Activated naive CD4-positive, alpha-beta T cell treated with anti-CD3 and anti-CD28 coated beads, Interleukin-2, amount 10 ng/mL, durations not matched to agents 7 days and 5 days (primary cell): Measurements from ENCODE around the gene DTX3L.

Experiments used
- CTCF ChIA-PET: fragments of 350-600 bp; sonication (Branson Sonifier 250); formaldehyde crosslinking; loops from one replicate; lab custom pipeline; 2021; ENCODE audit warnings: antibody characterized with exemption; lab: Charles Lee
- DNase-seq: peaks from one replicate; pipeline ENCODE4 v3.0.0-alpha.2; 2020
- H3K27ac Mint-ChIP-seq: one replicate; pipeline ENCODE4 v1.8.0; 2021; ENCODE audit warnings: mild to moderate bottlenecking, moderate library complexity, mixed read lengths
- H3K27me3 Mint-ChIP-seq: one replicate; pipeline ENCODE4 v1.8.0; 2021; ENCODE audit warnings: mild to moderate bottlenecking, mixed read lengths
- H3K36me3 Mint-ChIP-seq: one replicate; pipeline ENCODE4 v1.8.0; 2021; ENCODE audit warnings: mixed read lengths
- H3K4me1 Mint-ChIP-seq: one replicate; pipeline ENCODE4 v1.8.0; 2021; ENCODE audit warnings: mixed read lengths
- H3K4me3 Mint-ChIP-seq: one replicate; pipeline ENCODE4 v1.8.0; 2021; ENCODE audit warnings: mild to moderate bottlenecking, moderate library complexity, mixed read lengths
- H3K9me3 Mint-ChIP-seq: one replicate; pipeline ENCODE4 v1.8.0; 2021; ENCODE audit warnings: mixed read lengths

DTX3L gene

DNA sequence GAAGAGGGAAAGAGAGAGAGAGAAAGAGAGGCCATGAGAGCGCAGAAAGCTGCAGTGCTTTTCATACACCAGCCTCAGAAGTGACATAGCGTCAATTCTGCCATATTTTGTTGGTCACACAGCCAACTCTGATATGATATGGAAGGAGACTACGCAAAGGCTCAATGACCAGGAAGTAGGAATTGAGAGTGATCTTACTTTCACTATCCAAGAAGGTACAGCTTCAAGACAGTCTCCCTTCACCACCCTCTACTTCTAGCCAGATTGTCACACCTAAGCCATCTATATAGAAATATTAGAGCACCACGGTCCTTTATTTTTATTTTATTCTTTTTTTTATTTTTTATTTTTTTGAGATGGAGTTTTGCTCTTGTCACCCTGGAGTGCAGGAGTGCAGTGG is 34.4 kb downstream of the DTX3L start:
- Mint-ChIP-seq H3K4me3 (no peak overlapping the region), H3K36me3 (peaks cover 45% of the 10 kb centered on the region), H3K27me3 (no peaks in the 10 kb centered on the region), H3K27ac (no peak overlapping the region), H3K9me3 (peaks cover 5% of the 10 kb centered on the region), H3K4me1 (peaks cover 8% of the 10 kb centered on the region)
- CTCF ChIA-PET, result no interaction called here
- DNase-seq, result no peak

DNA sequence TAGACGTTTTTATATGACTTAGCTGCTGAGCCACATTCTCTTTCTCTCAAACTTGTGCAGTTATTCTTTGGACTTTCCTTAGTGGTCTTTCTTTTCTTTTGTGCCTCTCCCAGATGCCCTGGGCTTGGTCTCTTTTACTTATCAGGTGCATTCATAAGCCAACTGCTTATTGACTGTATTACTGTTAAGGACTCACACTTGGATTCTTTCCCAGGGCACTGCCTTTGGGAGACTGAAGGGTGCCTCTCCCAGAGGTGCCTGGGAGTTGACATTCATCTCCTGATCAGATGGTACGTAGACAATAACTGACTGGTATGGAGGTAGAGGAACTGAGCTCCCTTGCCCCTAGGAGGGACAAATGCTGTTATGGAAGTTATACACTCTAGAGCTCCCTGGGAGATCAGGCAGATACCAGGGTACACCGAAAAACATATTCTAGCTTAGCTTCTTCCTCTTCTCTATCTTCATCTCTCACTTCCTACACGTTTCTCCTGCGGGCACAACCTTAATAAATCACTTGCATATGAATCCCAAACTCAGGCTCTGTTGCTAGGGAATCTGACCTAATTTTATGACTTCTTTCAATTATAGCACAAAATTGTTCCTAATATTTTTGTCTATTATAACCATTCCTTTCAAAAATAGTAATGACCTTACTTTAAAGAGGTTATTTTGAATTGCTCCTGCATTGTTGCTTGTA is 38.0 kb downstream of the DTX3L start:
- DNase-seq, result no peak
- Mint-ChIP-seq H3K4me1 (peaks cover 8% of the 10 kb centered on the region), H3K27ac (no peak overlapping the region), H3K9me3 (no peaks in the 10 kb centered on the region), H3K27me3 (no peaks in the 10 kb centered on the region), H3K4me3 (no peak overlapping the region), H3K36me3 (peaks cover 47% of the 10 kb centered on the region)
- CTCF ChIA-PET, result interaction anchor here (1.5 kb wide), 1 partner anchor 77 kb away, joined by 3 read pairs; no protein-coding TSS in a partner anchor

DNA sequence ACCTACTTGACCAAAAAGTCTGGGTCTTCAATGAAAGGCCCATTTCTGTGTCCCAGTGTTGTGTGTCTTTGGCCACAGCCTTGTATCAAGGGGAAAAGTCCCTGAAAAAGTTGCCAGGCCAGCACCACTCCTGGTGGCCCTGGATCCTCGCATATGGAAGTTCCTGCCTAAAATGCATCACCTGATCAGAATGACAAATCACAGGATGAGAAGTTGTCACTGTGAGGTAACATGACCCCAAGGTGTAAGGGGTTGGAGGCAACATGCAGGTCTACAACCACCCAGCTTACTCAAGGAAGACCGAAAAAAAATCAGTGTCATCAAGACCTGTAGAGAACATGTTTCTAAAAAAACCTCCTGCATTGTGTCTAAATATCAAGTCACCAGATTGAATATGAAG is 38.9 kb downstream of the DTX3L start:
- H3K27ac Mint-ChIP-seq, result no peak overlapping the region
- H3K4me3 Mint-ChIP-seq, result no peak overlapping the region
- peaks cover 53% of the 10 kb centered on the region for H3K36me3 Mint-ChIP-seq
- peaks cover 8% of the 10 kb centered on the region for H3K4me1 Mint-ChIP-seq
- CTCF ChIA-PET, result interaction anchor here (1.5 kb wide), 1 partner anchor 76 kb away, joined by 3 read pairs; no protein-coding TSS in a partner anchor
- H3K9me3 Mint-ChIP-seq, result no peaks in the 10 kb centered on the region
- no peaks in the 10 kb centered on the region for H3K27me3 Mint-ChIP-seq
- DNase-seq, result no peak

DNA sequence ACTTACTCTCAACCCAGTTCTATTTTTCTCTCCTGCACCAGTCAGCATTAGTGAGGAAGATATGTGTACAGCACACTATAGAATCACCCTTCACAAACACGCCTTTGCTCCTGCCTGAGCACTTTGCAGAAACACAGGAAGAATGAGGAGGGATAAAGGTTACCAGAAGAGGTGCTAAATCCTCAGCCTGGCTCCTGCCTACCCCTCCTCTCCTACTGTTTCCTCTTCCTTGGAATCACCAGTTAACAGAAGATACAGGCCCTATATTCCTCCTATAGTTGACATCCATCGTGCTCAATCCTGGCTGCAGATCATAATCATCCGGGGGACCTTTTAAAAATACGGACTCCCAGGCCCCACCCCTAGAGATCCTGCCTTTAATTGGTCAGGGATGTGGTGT is 42.2 kb downstream of the DTX3L start:
- Mint-ChIP-seq H3K27me3 (no peaks in the 10 kb centered on the region), H3K4me3 (no peak overlapping the region), H3K9me3 (peaks cover 7% of the 10 kb centered on the region), H3K27ac (no peak overlapping the region), H3K4me1 (peaks cover 26% of the 10 kb centered on the region), H3K36me3 (peaks cover 64% of the 10 kb centered on the region)
- no peak for DNase-seq
- CTCF ChIA-PET, result no interaction called here

DNA sequence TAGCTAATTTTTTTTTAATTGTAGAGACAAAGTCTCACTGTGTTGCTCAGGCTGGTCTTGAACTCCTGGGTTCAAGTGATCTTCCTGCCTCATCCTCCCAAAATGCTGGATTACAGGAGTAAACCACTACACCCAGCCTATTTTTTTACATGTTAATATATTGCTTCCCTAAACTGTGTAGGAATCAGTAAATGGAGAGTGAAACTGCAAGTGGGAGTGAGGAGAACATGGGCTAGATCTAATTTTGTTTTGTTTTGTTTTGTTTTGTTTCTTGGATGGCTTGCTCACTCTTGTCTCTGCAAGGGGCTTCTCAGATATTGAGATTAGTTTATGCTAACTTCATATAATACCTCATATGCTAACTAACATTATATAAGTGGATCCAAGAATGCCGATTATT is 44.8 kb downstream of the DTX3L start:
- peaks cover 65% of the 10 kb centered on the region for H3K36me3 Mint-ChIP-seq
- H3K27ac Mint-ChIP-seq, result peak overlapping the region; percentile 88
- CTCF ChIA-PET, result no interaction called here
- H3K9me3 Mint-ChIP-seq, result peaks cover 9% of the 10 kb centered on the region
- peaks cover 24% of the 10 kb centered on the region for H3K4me1 Mint-ChIP-seq
- no peak for DNase-seq
- no peak overlapping the region for H3K4me3 Mint-ChIP-seq
- H3K27me3 Mint-ChIP-seq, result no peaks in the 10 kb centered on the region

DNA sequence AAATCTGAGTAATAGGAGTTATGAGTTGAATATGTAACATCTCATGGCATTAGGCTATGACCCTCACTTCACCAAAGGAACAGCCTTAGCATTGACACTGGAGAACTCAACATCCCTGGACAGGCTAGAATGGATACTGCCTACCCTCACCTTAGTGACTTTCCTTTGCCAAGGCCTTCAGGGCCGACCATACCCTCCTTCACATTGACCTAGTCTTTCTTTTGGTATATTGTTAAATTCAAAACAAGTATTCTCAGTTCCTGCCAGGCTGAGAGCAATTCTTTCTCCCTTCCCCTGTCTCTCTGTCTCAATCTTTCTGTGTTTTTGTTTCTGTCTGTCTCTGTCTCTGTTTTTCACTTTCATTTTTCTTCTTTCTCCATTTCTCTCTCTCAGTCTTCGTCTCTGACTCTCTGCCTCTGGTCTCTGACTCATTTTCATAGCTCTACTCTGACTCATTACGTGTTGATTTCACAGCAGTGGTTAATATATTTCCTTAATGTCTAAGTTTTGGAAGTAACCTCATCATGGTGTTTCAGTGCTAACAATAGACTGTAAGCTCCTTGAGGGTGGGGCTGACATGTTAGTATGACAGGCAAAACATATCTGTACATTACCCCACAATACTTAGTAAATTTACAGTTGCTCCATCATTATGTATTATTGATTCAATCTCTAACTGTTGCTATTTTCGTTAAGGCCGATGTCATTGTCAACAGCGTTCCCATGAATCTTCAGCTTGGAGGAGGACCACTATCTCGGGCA is 45.8 kb downstream of the DTX3L start:
- H3K36me3 Mint-ChIP-seq, result peaks cover 67% of the 10 kb centered on the region
- peak overlapping the region; percentile 14 for H3K4me3 Mint-ChIP-seq
- no peaks in the 10 kb centered on the region for H3K27me3 Mint-ChIP-seq
- H3K9me3 Mint-ChIP-seq, result peaks cover 9% of the 10 kb centered on the region
- CTCF ChIA-PET, result interaction anchor here (1.0 kb wide), 1 partner anchor 28 kb away, joined by 3 read pairs; no protein-coding TSS in a partner anchor
- peak; percentile 32 for DNase-seq
- H3K27ac Mint-ChIP-seq, result peak overlapping the region; percentile 88
- H3K4me1 Mint-ChIP-seq, result peaks cover 24% of the 10 kb centered on the region

DNA sequence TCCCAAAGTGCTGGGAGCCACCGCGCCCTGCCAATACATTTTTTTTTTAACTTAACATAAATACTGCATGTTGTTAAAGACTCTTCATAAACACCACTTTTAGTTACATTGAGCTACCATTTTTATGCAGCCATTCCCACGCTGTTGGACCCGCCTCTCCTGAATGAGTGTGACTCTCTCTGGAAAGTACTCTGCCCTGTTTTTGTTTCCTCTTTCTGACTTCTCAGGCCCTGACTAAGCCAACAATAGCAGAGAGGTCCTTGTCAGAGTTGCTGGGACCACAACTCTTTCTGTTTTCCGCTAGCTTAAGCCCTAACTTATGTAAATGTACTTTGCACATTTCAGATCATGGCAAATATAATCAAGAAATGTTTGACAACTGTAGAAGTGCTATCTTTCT is 48.6 kb downstream of the DTX3L start:
- H3K36me3 Mint-ChIP-seq, result peaks cover 70% of the 10 kb centered on the region
- peaks cover 30% of the 10 kb centered on the region for H3K4me1 Mint-ChIP-seq
- no peaks in the 10 kb centered on the region for H3K27me3 Mint-ChIP-seq
- H3K9me3 Mint-ChIP-seq, result peaks cover 9% of the 10 kb centered on the region
- no peak overlapping the region for H3K27ac Mint-ChIP-seq
- DNase-seq, result no peak
- no peak overlapping the region for H3K4me3 Mint-ChIP-seq
- CTCF ChIA-PET, result no interaction called here

DNA sequence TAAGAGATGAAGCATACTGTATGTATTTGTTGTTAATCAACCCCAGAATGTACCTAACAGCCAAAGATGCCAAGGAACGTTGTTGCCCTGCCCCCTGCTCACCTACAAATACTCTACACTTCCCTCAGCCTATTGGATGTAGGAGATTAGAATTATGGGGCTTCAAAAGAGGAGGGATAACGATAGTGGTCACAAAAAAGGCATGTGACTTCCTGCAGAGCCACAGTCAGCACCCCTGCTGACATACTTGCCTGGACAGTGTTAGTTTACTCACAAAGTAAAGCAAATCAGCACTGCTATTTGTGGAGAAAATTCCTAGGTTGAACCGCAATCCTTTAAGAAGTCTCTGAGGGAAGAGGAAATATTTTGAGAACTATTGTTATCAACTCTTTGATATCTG is 51.2 kb downstream of the DTX3L start:
- DNase-seq, result no peak
- H3K4me1 Mint-ChIP-seq, result peaks cover 14% of the 10 kb centered on the region
- CTCF ChIA-PET, result no interaction called here
- no peak overlapping the region for H3K27ac Mint-ChIP-seq
- H3K27me3 Mint-ChIP-seq, result no peaks in the 10 kb centered on the region
- peaks cover 7% of the 10 kb centered on the region for H3K9me3 Mint-ChIP-seq
- H3K36me3 Mint-ChIP-seq, result peaks cover 74% of the 10 kb centered on the region
- H3K4me3 Mint-ChIP-seq, result no peak overlapping the region

DNA sequence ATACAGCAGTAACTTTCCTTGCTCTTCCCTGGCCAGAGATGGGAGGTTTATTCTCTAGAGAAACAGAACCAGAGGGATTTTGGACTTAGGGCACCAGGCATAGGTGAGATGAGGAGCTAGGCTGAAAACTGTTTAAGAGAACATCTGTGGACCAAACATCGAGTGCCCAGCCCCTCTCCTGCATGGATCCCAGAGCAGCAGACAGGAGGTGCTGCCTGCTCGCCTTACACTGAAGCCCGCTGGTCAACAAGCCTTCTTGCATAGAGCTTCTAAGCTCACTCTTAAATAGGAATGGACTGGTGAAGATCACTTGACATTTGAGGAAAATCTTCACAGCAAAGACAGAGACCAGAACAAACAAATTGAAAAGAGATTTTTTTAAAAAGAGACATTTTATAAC is 54.5 kb downstream of the DTX3L start:
- Mint-ChIP-seq H3K4me1 (peaks cover 6% of the 10 kb centered on the region), H3K27me3 (no peaks in the 10 kb centered on the region), H3K4me3 (no peak overlapping the region), H3K9me3 (no peaks in the 10 kb centered on the region), H3K36me3 (peaks cover 71% of the 10 kb centered on the region), H3K27ac (peak overlapping the region; percentile 20)
- CTCF ChIA-PET, result interaction anchor here (1.0 kb wide), 1 partner anchor 50 kb away, joined by 3 read pairs; no protein-coding TSS in a partner anchor
- DNase-seq, result no peak

DNA sequence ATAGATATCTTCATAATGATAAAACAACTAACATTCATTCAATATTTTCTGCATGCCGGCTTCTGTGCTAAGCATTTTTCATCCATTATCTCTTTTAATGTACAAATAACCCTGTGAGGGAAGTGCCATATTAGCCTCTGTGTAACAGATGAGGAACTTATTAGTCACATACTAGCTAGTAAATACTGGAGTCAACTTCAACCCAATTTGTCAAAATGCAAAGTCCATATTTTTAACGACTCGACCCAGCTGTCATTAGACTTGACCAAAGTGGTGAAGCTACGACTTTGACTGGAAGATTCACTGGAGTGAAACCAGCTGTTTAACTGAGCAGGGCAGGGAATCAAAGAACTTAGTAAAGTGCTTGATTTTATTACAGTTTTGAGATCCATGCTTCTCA is 54.9 kb downstream of the DTX3L start:
- CTCF ChIA-PET, result interaction anchor here (1.0 kb wide), 1 partner anchor 50 kb away, joined by 3 read pairs; no protein-coding TSS in a partner anchor
- H3K4me3 Mint-ChIP-seq, result no peak overlapping the region
- no peak for DNase-seq
- peaks cover 69% of the 10 kb centered on the region for H3K36me3 Mint-ChIP-seq
- no peak overlapping the region for H3K27ac Mint-ChIP-seq
- H3K9me3 Mint-ChIP-seq, result no peaks in the 10 kb centered on the region
- H3K27me3 Mint-ChIP-seq, result no peaks in the 10 kb centered on the region
- H3K4me1 Mint-ChIP-seq, result peaks cover 6% of the 10 kb centered on the region

DNA sequence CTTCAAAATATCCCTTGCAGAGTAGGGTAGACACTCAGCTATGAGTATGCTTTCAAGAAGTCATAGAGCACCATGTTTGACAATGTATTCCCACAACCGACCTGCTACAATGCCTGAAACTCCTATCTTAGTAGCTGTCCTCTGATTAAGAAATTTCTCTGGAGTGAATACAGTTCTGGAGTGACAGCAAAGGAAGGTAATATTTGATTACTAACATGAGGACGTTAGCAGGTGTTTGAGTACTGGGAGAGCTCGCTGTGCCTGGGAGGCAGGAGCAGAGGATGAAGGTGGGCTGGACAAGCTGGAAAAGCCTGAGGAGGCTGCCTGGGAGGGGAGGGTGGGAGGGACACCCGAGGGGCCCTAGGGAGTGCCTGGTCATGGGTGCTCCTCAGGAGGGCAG is 56.3 kb downstream of the DTX3L start:
- H3K4me1 Mint-ChIP-seq, result peaks cover 2% of the 10 kb centered on the region
- DNase-seq, result no peak
- H3K27me3 Mint-ChIP-seq, result no peaks in the 10 kb centered on the region
- no peak overlapping the region for H3K27ac Mint-ChIP-seq
- CTCF ChIA-PET, result interaction anchor here (1.0 kb wide), 1 partner anchor 9 kb away, joined by 3 read pairs; no protein-coding TSS in a partner anchor
- H3K4me3 Mint-ChIP-seq, result no peak overlapping the region
- H3K36me3 Mint-ChIP-seq, result peaks cover 66% of the 10 kb centered on the region
- no peaks in the 10 kb centered on the region for H3K9me3 Mint-ChIP-seq

DNA sequence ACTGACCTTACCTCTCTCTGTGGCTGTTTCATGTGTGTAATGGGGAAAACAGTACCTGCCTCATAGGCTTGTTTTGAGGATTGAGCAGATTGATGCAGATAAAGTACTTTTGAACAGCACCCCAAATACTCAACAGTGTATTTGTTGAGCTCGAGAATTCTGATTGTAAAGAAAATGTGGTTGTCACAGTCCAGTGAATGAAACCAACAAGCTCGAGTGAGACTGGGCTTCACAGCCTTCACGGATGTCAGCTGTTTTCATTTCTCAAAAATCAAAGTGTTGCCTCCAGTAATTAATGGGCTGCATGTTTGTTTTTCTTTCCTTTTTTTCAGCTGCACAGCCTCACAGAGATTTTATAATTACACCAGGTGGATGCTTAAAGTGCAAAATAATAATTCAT is 57.0 kb downstream of the DTX3L start:
- DNase-seq, result no peak
- Mint-ChIP-seq H3K36me3 (peaks cover 65% of the 10 kb centered on the region), H3K27me3 (no peaks in the 10 kb centered on the region), H3K4me3 (no peak overlapping the region), H3K9me3 (no peaks in the 10 kb centered on the region), H3K4me1 (no peaks in the 10 kb centered on the region), H3K27ac (no peak overlapping the region)
- CTCF ChIA-PET, result no interaction called here

DNA sequence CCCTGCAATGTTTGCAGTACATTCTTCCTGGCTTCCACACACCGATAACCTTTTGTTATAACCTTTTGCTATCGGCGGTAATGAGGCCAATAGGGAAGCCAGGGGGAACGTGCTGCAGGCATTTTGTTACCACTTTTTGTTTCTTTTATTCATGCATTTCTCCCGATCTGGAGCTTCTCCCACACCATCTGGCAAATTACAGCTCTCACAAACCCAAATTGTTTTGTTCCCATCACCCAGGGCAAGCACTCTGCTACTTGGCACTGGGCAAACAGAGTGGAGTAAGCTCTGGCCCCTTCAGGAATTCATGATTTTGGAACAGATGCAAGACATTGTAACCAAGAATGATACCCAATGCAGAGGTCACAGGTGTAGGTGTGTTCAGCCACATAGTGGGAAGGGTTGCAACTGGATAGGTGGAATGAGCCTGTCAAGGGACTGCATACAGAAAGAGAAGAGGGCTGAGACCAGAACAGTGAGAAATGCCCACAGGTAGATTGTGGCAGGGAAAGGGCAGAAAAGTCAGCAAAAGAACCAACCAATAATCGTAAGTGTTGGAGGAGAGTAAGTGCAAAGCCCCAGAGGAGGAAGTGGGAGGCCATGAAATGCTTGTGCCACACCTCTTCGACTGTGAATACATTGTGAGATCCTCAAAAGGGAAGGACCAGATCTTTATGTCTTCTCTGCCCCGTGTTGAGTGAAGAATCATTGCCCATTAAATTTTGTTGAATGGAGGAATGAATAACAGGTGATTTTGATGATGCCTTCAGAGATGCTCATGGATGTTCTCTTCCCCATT is 59.1 kb downstream of the DTX3L start:
- no peaks in the 10 kb centered on the region for H3K9me3 Mint-ChIP-seq
- no peak overlapping the region for H3K27ac Mint-ChIP-seq
- H3K4me3 Mint-ChIP-seq, result no peak overlapping the region
- no peaks in the 10 kb centered on the region for H3K4me1 Mint-ChIP-seq
- H3K27me3 Mint-ChIP-seq, result no peaks in the 10 kb centered on the region
- H3K36me3 Mint-ChIP-seq, result peaks cover 74% of the 10 kb centered on the region
- no peak for DNase-seq
- CTCF ChIA-PET, result no interaction called here
